GM23338 (cell line): ENCODE results near the gene AMPH. TPM values are rescaled to one million over a fixed set of nuclear protein-coding genes. Genes with fewer than 3 reads are reported as not detected.

Source experiments
- ATAC-seq: fragments of 200-7000 bp; cut with Tn5 transposase; 3 replicates; pipeline ENCODE4 v1.9.1; 2020
- DNase-seq: peaks from one replicate; pipeline ENCODE4 v3.0.0-alpha.2; 2015; ENCODE audit warnings: low spot score
- H2AFZ ChIP-seq: fragments of 200-600 bp; sonication (generic); 2 replicates; pipeline ENCODE4 v1.8.0; 2016; ENCODE audit warnings: antibody characterized with exemption, mild to moderate bottlenecking, moderate library complexity
- H3F3A ChIP-seq: fragments of 200-600 bp; sonication (generic); replicated peaks from 2 replicates; pipeline ENCODE4 v1.8.0; 2017; ENCODE audit warnings: antibody characterized with exemption, mixed run types, low read depth
- H3K27ac ChIP-seq: fragments of 200-600 bp; sonication (generic); 2 replicates; pipeline ENCODE4 v1.6.1; 2016; ENCODE audit warnings: low read depth
- H3K27me3 ChIP-seq: fragments of 200-600 bp; sonication (generic); 2 replicates; pipeline ENCODE4 v1.8.0; 2016; ENCODE audit warnings: mild to moderate bottlenecking, mixed run types, moderate library complexity; ENCODE audit not compliant: insufficient read depth
- H3K36me3 ChIP-seq: fragments of 200-600 bp; sonication (generic); 2 replicates; pipeline ENCODE4 v1.8.0; 2016; ENCODE audit warnings: mild to moderate bottlenecking; ENCODE audit not compliant: insufficient read depth
- H3K4me1 ChIP-seq: fragments of 200-600 bp; sonication (generic); 2 replicates; pipeline ENCODE4 v1.8.0; 2016; ENCODE audit warnings: mild to moderate bottlenecking, moderate library complexity; ENCODE audit not compliant: insufficient read depth
- H3K4me2 ChIP-seq: fragments of 200-600 bp; sonication (generic); 2 replicates; pipeline ENCODE4 v1.7.1; 2017; ENCODE audit warnings: mixed run types
- H3K4me3 ChIP-seq: fragments of 200-600 bp; sonication (generic); 2 replicates; pipeline ENCODE4 v1.6.1; 2016; ENCODE audit warnings: mixed run types
- H3K79me2 ChIP-seq: fragments of 200-600 bp; sonication (generic); replicated peaks from 2 replicates; pipeline ENCODE4 v1.8.0; 2017; ENCODE audit warnings: mild to moderate bottlenecking; ENCODE audit not compliant: insufficient read depth
- H3K9me2 ChIP-seq: fragments of 200-600 bp; sonication (generic); 2 replicates; pipeline ENCODE4 v1.8.0; 2017; ENCODE audit not compliant: insufficient read depth
- H4K20me1 ChIP-seq: fragments of 200-600 bp; sonication (generic); replicated peaks from 2 replicates; pipeline ENCODE4 v1.8.0; 2017; ENCODE audit warnings: mild to moderate bottlenecking; ENCODE audit not compliant: insufficient read depth
- H3K27ac Mint-ChIP-seq: 2 replicates; pipeline ENCODE4 v1.8.0; 2020; ENCODE audit warnings: inconsistent platforms, mild to moderate bottlenecking, moderate library complexity, mixed read lengths
- H3K27me3 Mint-ChIP-seq: 3 replicates; pipeline ENCODE4 v1.8.0; 2022; ENCODE audit warnings: low read depth, mild to moderate bottlenecking, moderate library complexity, mixed read lengths, inconsistent platforms; ENCODE audit not compliant: insufficient read depth, poor library complexity
- H3K36me3 Mint-ChIP-seq: 3 replicates; pipeline ENCODE4 v1.8.0; 2021; ENCODE audit warnings: low read depth, mild to moderate bottlenecking, inconsistent platforms, moderate library complexity, mixed read lengths
- H3K4me1 Mint-ChIP-seq: 3 replicates; pipeline ENCODE4 v1.8.0; 2020; ENCODE audit warnings: mild to moderate bottlenecking, inconsistent platforms, mixed read lengths
- H3K4me3 Mint-ChIP-seq: 3 replicates; pipeline ENCODE4 v1.8.0; 2021; ENCODE audit warnings: moderate library complexity, mild to moderate bottlenecking, inconsistent platforms, mixed read lengths
- H3K9me3 Mint-ChIP-seq: 3 replicates; pipeline ENCODE4 v1.8.0; 2020; ENCODE audit warnings: moderate library complexity, mild to moderate bottlenecking, inconsistent platforms, mixed read lengths
- CREB1 ChIP-seq: fragments of 250-450 bp; sonication (Bioruptor Pico); IDR thresholded peaks from 2 replicates; pipeline ENCODE4 v1.5.0; 2020; ENCODE audit warnings: low read depth, mild to moderate bottlenecking, moderate library complexity
- EZH2 ChIP-seq: fragments of 200-600 bp; sonication (generic); IDR thresholded peaks from one replicate; pipeline ENCODE4 v1.8.0; 2017; ENCODE audit warnings: antibody characterized with exemption, mild to moderate bottlenecking, low read depth; ENCODE audit not compliant: unreplicated experiment
- EZH2phosphoT487 ChIP-seq: fragments of 200-600 bp; sonication (generic); IDR thresholded peaks from one replicate; pipeline ENCODE4 v1.8.1; 2018; ENCODE audit warnings: antibody characterized with exemption; ENCODE audit not compliant: unreplicated experiment
- NANOG ChIP-seq: IDR thresholded peaks from 2 replicates; pipeline ENCODE4 v1.6.1; 2016; ENCODE audit warnings: antibody characterized with exemption, borderline replicate concordance
- POLR2AphosphoS5 ChIP-seq: IDR thresholded peaks from 2 replicates; pipeline ENCODE4 v1.6.1; 2016; ENCODE audit warnings: antibody characterized with exemption, low read depth
- STAT1 ChIP-seq: IDR thresholded peaks from one replicate; pipeline ENCODE4 v1.6.1; 2016; ENCODE audit warnings: antibody characterized with exemption; ENCODE audit not compliant: unreplicated experiment
- polyA plus RNA-seq: library from polyadenylated mRNA; unstranded; fragments of >200 nt; fragmentation: Nextera tagmentation; extraction: Ambion mirVana; gene quantifications from 2 replicates; pipeline ENCODE4 v1.2.1, GENCODE V29; 2016
- total RNA-seq: library from RNA; depleted of rRNA; stranded (reverse); fragments of >200 nt; shearing (Covaris generic); gene quantifications from 2 replicates; pipeline ENCODE4 v1.2.3, GENCODE V29; 2014
- TF ChIP-seq, protein P1 (sequence below): IDR thresholded peaks from one replicate; pipeline ENCODE4 v1.6.1; 2018; ENCODE audit warnings: antibody characterized with exemption; ENCODE audit not compliant: unreplicated experiment
- TF ChIP-seq, protein P2 (sequence below): IDR thresholded peaks from 2 replicates; pipeline ENCODE4 v1.6.1; 2016; ENCODE audit warnings: antibody characterized with exemption

AMPH gene
- total and polyA plus RNA-seq, 2 experiments from 2014 or later: 4.8 to 10.2 TPM

DNA sequence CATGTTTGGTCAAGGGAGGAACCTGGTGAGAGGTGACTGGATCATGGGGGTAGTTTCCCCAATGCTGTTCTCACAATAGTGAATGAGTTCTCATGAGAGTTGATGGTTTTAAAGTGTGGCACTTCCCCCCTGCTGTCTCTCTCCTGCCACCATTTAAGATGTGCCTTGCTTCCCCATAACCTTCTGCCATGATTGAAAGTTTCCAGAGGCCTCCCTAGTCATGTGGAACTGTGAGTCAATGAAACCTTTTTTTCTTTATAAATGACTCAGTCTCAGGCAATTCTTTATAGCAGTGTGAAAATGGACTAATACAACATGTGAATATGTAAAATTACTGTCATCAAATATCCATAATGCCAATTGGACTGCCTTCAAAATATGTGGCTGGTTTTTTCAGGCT, 192.2 kb downstream of the AMPH start:
- Mint-ChIP-seq H3K9me3 (no peaks in the 10 kb centered on the region), H3K4me1 (no peaks in the 10 kb centered on the region)
- H3K4me2 ChIP-seq: no peak overlapping the region

GRCh38 chr7:38432671-38433070, 198.5 kb downstream of the AMPH start:
- no peaks in the 10 kb centered on the region for H4K20me1 ChIP-seq
- H3K4me2 ChIP-seq: no peak overlapping the region
- DNase-seq (no peak), ATAC-seq (no peak)
- H3K27ac ChIP-seq: no peak overlapping the region
- TF ChIP-seq EZH2phosphoT487: no peak
- no peak for TF ChIP-seq EZH2
- TF ChIP-seq CREB1 (CRISPR knock-in tag): no peak
- TF ChIP-seq, protein P1, sequence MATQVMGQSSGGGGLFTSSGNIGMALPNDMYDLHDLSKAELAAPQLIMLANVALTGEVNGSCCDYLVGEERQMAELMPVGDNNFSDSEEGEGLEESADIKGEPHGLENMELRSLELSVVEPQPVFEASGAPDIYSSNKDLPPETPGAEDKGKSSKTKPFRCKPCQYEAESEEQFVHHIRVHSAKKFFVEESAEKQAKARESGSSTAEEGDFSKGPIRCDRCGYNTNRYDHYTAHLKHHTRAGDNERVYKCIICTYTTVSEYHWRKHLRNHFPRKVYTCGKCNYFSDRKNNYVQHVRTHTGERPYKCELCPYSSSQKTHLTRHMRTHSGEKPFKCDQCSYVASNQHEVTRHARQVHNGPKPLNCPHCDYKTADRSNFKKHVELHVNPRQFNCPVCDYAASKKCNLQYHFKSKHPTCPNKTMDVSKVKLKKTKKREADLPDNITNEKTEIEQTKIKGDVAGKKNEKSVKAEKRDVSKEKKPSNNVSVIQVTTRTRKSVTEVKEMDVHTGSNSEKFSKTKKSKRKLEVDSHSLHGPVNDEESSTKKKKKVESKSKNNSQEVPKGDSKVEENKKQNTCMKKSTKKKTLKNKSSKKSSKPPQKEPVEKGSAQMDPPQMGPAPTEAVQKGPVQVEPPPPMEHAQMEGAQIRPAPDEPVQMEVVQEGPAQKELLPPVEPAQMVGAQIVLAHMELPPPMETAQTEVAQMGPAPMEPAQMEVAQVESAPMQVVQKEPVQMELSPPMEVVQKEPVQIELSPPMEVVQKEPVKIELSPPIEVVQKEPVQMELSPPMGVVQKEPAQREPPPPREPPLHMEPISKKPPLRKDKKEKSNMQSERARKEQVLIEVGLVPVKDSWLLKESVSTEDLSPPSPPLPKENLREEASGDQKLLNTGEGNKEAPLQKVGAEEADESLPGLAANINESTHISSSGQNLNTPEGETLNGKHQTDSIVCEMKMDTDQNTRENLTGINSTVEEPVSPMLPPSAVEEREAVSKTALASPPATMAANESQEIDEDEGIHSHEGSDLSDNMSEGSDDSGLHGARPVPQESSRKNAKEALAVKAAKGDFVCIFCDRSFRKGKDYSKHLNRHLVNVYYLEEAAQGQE: no peak
- TF ChIP-seq, protein P2, sequence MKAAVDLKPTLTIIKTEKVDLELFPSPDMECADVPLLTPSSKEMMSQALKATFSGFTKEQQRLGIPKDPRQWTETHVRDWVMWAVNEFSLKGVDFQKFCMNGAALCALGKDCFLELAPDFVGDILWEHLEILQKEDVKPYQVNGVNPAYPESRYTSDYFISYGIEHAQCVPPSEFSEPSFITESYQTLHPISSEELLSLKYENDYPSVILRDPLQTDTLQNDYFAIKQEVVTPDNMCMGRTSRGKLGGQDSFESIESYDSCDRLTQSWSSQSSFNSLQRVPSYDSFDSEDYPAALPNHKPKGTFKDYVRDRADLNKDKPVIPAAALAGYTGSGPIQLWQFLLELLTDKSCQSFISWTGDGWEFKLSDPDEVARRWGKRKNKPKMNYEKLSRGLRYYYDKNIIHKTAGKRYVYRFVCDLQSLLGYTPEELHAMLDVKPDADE: no peak
- TF ChIP-seq NANOG: no peak
- TF ChIP-seq POLR2AphosphoS5: no peak
- H3K79me2 ChIP-seq: no peaks in the 10 kb centered on the region
- no peaks in the 10 kb centered on the region for H3K9me2 ChIP-seq
- no peak overlapping the region for H3K4me3 ChIP-seq
- H3F3A ChIP-seq: no peaks in the 10 kb centered on the region
- Mint-ChIP-seq H3K27ac (no peak overlapping the region), H3K4me1 (no peaks in the 10 kb centered on the region), H3K4me3 (no peak overlapping the region), H3K9me3 (no peaks in the 10 kb centered on the region), H3K36me3 (no peaks in the 10 kb centered on the region; the same call in 2 of the 3 replicates), H3K27me3 (no peaks in the 10 kb centered on the region)
- H3K4me1 ChIP-seq: no peaks in the 10 kb centered on the region
- H3K27me3 ChIP-seq: no peaks in the 10 kb centered on the region
- H2AFZ ChIP-seq: no peak overlapping the region
- no peaks in the 10 kb centered on the region for H3K36me3 ChIP-seq

More for the DNA sequence above, 192.2 kb downstream of the AMPH start:
- Mint-ChIP-seq H3K27me3 (no peaks in the 10 kb centered on the region), H3K27ac (no peak overlapping the region), H3K36me3 (no peaks in the 10 kb centered on the region), H3K4me3 (no peak overlapping the region)
- no peaks in the 10 kb centered on the region for H3K36me3 ChIP-seq
- TF ChIP-seq NANOG (no peak), STAT1 (no peak)
- TF ChIP-seq, protein P1: no peak
- H3K9me2 ChIP-seq: no peaks in the 10 kb centered on the region
- no peak overlapping the region for H2AFZ ChIP-seq
- H3F3A ChIP-seq: no peaks in the 10 kb centered on the region
- ATAC-seq: no peak
- no peak overlapping the region for H3K27ac ChIP-seq
- no peaks in the 10 kb centered on the region for H3K27me3 ChIP-seq
- H4K20me1 ChIP-seq: no peaks in the 10 kb centered on the region; the same call in 1 of the 2 replicates
- no peak for DNase-seq
- no peaks in the 10 kb centered on the region for H3K4me1 ChIP-seq
- no peak overlapping the region for H3K4me3 ChIP-seq
- no peaks in the 10 kb centered on the region for H3K79me2 ChIP-seq
